ENCODE results near the gene PRAC1.
"Not testable (repeated sequence)": the region's sequence is repeated elsewhere in the genome, so short reads cannot be mapped to it uniquely, and the experiment has no call there.

GRCh38 chr17:48716549-48716948 lies 5.8 kb downstream of the PRAC1 start:
- not testable (repeated sequence) for TF ChIP-seq CTCF (IDR thresholded peaks at IDR 0.05); ZNF416 (CRISPR knock-in tag; IDR thresholded peaks at IDR 0.05); TP53 (CRISPR knock-in tag; IDR thresholded peaks at IDR 0.05)
